Measurements from ENCODE around the gene ABLIM2. TPM values are rescaled to one million over a fixed set of nuclear protein-coding genes. Genes with fewer than 3 reads are reported as not detected.

The ABLIM2 gene
- total RNA-seq, 2 donors from 2014 or later, result 2.6 to 7.3 TPM

GRCh38 chr4:8035371-8035780 lies 123.2 kb downstream of the ABLIM2 start:
- no peak for DNase-seq (ENCODE audit: low spot score)
- no peak overlapping the region for H3K27ac ChIP-seq
- TF ChIP-seq POLR2AphosphoS5 (IDR thresholded peaks at IDR 0.05) (no peak), POLR2A (IDR thresholded peaks at IDR 0.05) (no peak), CTCF (IDR thresholded peaks at IDR 0.05) (no peak)
- WGBS, result 69% methylated on average over 13 of the region's 13 CpGs
- H3K27me3 ChIP-seq (replicated peaks; ENCODE audit: insufficient read depth), result peaks cover 2% of the 10 kb centered on the region
- H3K9me3 ChIP-seq, result no peaks in the 10 kb centered on the region
- H3K36me3 ChIP-seq, result no peaks in the 10 kb centered on the region
- H3K4me3 ChIP-seq, result no peak overlapping the region
- intact Hi-C loops (cut with DNase I), result no loop called here
- H3K4me1 ChIP-seq (replicated peaks), result no peaks in the 10 kb centered on the region

DNA sequence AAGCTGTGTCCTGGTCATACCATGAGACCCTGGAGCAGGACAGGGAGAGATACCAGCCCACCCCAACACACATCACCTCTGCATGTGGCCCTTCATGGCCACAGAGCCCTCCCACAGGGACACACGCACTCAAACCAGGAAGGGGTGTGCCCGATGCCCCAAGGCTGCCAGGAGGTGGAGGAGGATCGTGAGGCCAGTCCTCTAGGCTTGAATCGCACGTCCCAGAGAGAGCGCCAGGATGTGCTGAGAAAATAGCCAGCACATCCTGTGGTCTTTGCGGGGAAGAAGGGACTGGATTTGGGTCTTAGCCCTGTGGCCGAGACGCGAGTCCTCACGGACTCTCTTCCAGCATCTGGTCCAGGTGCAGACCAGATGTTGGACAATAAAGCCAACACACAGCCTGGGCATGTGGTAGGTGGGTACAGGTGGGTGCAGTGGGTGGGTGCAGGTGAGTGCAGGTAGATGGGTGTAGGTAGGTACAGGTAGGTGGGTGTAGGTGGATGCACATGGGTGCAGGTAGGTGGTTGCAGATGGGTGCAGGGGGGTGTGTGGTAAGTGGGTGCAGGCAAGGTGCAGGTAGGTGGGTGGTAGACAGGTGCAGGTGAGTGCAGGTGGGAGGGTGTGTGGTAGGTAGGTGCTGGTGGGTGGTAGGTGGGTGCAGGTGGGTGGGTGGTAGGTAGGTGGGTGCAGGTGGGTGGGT lies 124.6 kb downstream of the ABLIM2 start:
- H3K27me3 ChIP-seq (replicated peaks; ENCODE audit: insufficient read depth), result peaks cover 2% of the 10 kb centered on the region
- no peaks in the 10 kb centered on the region for H3K36me3 ChIP-seq
- no peak overlapping the region for H3K27ac ChIP-seq
- 86% methylated on average over 11 of the region's 11 CpGs for WGBS
- no peaks in the 10 kb centered on the region for H3K4me1 ChIP-seq (replicated peaks)
- intact Hi-C loops (cut with DNase I), result no loop called here
- TF ChIP-seq POLR2A (IDR thresholded peaks at IDR 0.05), result no peak
- DNase-seq (ENCODE audit: low spot score), result no peak
- no peak overlapping the region for H3K4me3 ChIP-seq
- no peaks in the 10 kb centered on the region for H3K9me3 ChIP-seq

DNA sequence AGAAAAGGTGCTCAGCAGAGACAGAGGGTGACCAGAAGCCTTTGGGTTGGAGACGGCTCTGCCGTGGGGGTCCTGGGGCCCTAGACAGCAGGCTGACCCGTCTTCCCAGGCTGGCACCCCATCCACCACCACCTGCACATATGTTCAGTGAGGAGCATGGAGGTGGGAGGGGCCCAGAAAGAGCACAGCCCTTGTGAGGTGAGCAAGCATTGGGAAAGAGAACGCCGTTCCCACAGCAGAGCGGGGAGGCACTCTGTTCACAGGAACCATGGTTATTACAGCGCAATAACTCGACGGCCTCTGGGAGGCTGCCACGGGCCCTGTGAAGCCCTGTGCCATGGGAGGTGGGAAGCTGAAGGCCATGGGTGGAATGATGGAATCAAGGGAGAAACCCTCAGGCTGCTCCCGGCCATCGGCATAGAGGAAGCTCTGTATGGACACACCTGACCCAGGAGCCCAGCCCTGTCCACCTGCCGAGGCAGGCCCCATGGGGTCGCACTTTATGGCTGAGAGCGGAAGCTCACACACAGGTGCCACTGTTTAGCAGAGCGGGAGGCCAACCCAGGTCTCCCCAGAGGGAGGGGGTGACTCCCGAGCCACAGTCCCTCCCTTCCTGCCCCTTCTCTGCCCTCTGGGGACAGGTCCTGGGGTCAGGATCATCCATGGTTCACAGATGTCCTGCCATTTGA lies 125.4 kb downstream of the ABLIM2 start:
- TF ChIP-seq CTCF (IDR thresholded peaks at IDR 0.05), result no peak
- no peak for TF ChIP-seq POLR2A (IDR thresholded peaks at IDR 0.05)
- no peak for TF ChIP-seq POLR2AphosphoS5 (IDR thresholded peaks at IDR 0.05)
- no peak overlapping the region for H3K27ac ChIP-seq
- H3K27me3 ChIP-seq (replicated peaks; ENCODE audit: insufficient read depth), result peaks cover 2% of the 10 kb centered on the region
- no peak for DNase-seq (ENCODE audit: low spot score)
- no peaks in the 10 kb centered on the region for H3K36me3 ChIP-seq
- intact Hi-C loops (cut with DNase I), result no loop called here
- H3K9me3 ChIP-seq, result no peaks in the 10 kb centered on the region
- H3K4me1 ChIP-seq (replicated peaks), result no peaks in the 10 kb centered on the region
- no peak overlapping the region for H3K4me3 ChIP-seq
- WGBS, result 89% methylated on average over 17 of the region's 17 CpGs

- no peak for DNase-seq (ENCODE audit: low spot score)
- Histone ChIP-seq H3K9me3 (no peaks in the 10 kb centered on the region), H3K27ac (no peak overlapping the region), H3K4me3 (no peak overlapping the region), H3K36me3 (no peaks in the 10 kb centered on the region), H3K27me3 (replicated peaks; ENCODE audit: insufficient read depth) (peaks cover 2% of the 10 kb centered on the region), H3K4me1 (replicated peaks) (no peaks in the 10 kb centered on the region)
- 85% methylated on average over 23 of the region's 23 CpGs for WGBS
- intact Hi-C loops (cut with DNase I), result no loop called here
- TF ChIP-seq POLR2AphosphoS5 (IDR thresholded peaks at IDR 0.05) (no peak), POLR2A (IDR thresholded peaks at IDR 0.05) (no peak), CTCF (IDR thresholded peaks at IDR 0.05) (no peak)
Measured at GRCh38 chr4:8032381-8032780, 126.2 kb downstream of the ABLIM2 start.

GRCh38 chr4:8030121-8030781 lies 128.4 kb downstream of the ABLIM2 start:
- TF ChIP-seq POLR2AphosphoS5 (IDR thresholded peaks at IDR 0.05) (no peak), CTCF (IDR thresholded peaks at IDR 0.05) (no peak), POLR2A (IDR thresholded peaks at IDR 0.05) (no peak)
- peaks cover 2% of the 10 kb centered on the region for H3K27me3 ChIP-seq (replicated peaks; ENCODE audit: insufficient read depth)
- no peak overlapping the region for H3K27ac ChIP-seq
- H3K36me3 ChIP-seq, result no peaks in the 10 kb centered on the region
- intact Hi-C loops (cut with DNase I), result no loop called here
- H3K4me1 ChIP-seq (replicated peaks), result no peaks in the 10 kb centered on the region
- no peak overlapping the region for H3K4me3 ChIP-seq
- DNase-seq (ENCODE audit: low spot score), result no peak
- no peaks in the 10 kb centered on the region for H3K9me3 ChIP-seq
- WGBS, result 68% methylated on average over 21 of the region's 22 CpGs
